ENCODE data around the gene OSR1. TPM values are rescaled to one million over a fixed set of nuclear protein-coding genes. Genes with fewer than 3 reads are reported as not detected.

OSR1 gene
- total and polyA plus RNA-seq, 9 of the 15 experiments (the other 6 are each of a cell fraction or from before 2014, with no cell fraction given), result not detected

DNA sequence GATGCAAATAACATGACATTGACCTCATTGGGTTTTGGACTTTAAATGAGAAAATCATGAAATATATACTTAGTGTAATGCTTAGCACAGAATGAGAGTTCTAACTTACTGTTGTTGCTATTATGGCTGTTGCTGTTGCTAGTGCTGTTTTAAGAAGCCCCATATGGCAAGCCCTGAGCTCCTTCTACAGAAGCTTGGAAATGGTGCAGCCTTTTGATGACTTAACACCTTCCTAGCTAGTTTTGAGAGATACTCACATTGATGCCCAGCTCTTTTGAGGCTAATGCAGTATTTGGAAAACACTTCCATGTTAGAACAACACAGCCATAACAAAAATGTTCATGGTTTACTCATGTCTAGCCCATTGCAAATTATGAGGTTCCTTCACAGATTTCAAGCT is 30.9 kb downstream of the OSR1 start (continued):
- TF ChIP-seq MYC (IDR thresholded peaks at IDR 0.05; ENCODE audit: low read depth, low read length), result no peak
- no peak for TF ChIP-seq MYC (CRISPR knock-in tag; IDR thresholded peaks at IDR 0.05; ENCODE audit: borderline replicate concordance, low read depth)
- TF ChIP-seq PCBP1 (IDR thresholded peaks at IDR 0.05; ENCODE audit: low read depth, low read length, poor library complexity, severe bottlenecking), result no peak
- TF ChIP-seq JUND (IDR thresholded peaks at IDR 0.05; ENCODE audit: borderline replicate concordance, low read depth, low read length), result no peak
- TF ChIP-seq JUND (tag; IDR thresholded peaks at IDR 0.05; ENCODE audit: borderline replicate concordance, low read depth, low read length), result no peak
- TF ChIP-seq, protein P1, sequence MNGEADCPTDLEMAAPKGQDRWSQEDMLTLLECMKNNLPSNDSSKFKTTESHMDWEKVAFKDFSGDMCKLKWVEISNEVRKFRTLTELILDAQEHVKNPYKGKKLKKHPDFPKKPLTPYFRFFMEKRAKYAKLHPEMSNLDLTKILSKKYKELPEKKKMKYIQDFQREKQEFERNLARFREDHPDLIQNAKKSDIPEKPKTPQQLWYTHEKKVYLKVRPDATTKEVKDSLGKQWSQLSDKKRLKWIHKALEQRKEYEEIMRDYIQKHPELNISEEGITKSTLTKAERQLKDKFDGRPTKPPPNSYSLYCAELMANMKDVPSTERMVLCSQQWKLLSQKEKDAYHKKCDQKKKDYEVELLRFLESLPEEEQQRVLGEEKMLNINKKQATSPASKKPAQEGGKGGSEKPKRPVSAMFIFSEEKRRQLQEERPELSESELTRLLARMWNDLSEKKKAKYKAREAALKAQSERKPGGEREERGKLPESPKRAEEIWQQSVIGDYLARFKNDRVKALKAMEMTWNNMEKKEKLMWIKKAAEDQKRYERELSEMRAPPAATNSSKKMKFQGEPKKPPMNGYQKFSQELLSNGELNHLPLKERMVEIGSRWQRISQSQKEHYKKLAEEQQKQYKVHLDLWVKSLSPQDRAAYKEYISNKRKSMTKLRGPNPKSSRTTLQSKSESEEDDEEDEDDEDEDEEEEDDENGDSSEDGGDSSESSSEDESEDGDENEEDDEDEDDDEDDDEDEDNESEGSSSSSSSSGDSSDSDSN (IDR thresholded peaks at IDR 0.05; ENCODE audit: borderline replicate concordance in 1 of 2, low read depth in 2 of 2, low read length in 2 of 2), result no peak

DNA sequence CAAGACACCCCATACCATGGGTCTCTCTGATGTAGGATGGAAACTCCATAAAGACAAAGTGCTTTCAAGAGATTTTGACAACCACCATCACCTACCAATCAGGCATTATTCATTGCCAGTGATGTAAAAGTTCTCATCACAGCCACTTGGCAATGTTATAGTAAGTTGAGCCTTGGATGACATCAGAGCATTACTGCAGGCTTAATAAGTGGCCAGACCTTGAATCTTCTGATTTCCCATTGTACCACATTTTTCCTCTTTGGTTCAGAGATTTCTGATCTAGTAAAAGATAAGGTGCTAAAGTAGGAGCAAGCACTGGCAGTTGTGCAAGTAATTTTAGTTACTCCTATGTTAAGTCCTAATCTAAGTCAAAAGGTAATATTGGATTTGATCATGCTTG is 36.5 kb downstream of the OSR1 start:
- no peaks in the 10 kb centered on the region for H3K9me1 ChIP-seq (ENCODE audit: control insufficient read depth, insufficient read depth, low read length)
- ATAC-seq (no peak), DNase-seq (ENCODE audit: extremely low read depth in 1 of 4, low spot score in 3 of 4) (no peak), FAIRE-seq (no peak)
- H3K9ac ChIP-seq (ENCODE audit: insufficient read depth in 1 of 2, low read depth in 2 of 2, low read length in 2 of 2), result no peak overlapping the region
- no peaks in the 10 kb centered on the region for H3K9me3 ChIP-seq (replicated peaks; ENCODE audit: control insufficient read depth, insufficient read depth, low read depth, low read length)
- ChIA-PET CTCF (ENCODE audit: low intra/inter-chr PET ratio) (no interaction called here), POLR2A (no interaction called here)
- H3K27me3 ChIP-seq (ENCODE audit: control insufficient read depth in 2 of 2, insufficient read depth in 2 of 2, low read length in 2 of 2), result no peaks in the 10 kb centered on the region
- H3K36me3 ChIP-seq (ENCODE audit: control insufficient read depth, insufficient read depth, low read length), result no peaks in the 10 kb centered on the region
- H3K4me2 ChIP-seq (ENCODE audit: insufficient read depth, low read length), result no peak overlapping the region
- H3K79me2 ChIP-seq (ENCODE audit: control insufficient read depth, insufficient read depth, low read length), result no peaks in the 10 kb centered on the region
- BruUV-seq (replicated peaks), result no TSS peak
- TF ChIP-seq CAMTA2 (CRISPR knock-in tag; conservative IDR thresholded peaks at IDR 0.05) (no peak), IRF9 (tag; IDR thresholded peaks at IDR 0.05) (no peak), ZMIZ1 (IDR thresholded peaks at IDR 0.05; ENCODE audit: low read depth in 2 of 2, low read length in 2 of 2) (no peak), RFX5 (IDR thresholded peaks at IDR 0.05; ENCODE audit: low read depth, low read length) (no peak), CBFA2T2 (conservative IDR thresholded peaks at IDR 0.05) (no peak), PYGO2 (tag; IDR thresholded peaks at IDR 0.05) (no peak)
- no peak overlapping the region for H3K4me3 ChIP-seq
- H3K27ac ChIP-seq (ENCODE audit: extremely low read depth, low read depth, low read length), result no peak overlapping the region
- H4K20me1 ChIP-seq (replicated peaks; ENCODE audit: control insufficient read depth, insufficient read depth, low read length), result no peaks in the 10 kb centered on the region
- in situ Hi-C loops (cut with MboI) (no loop called here), intact Hi-C loops (cut with micrococcal nuclease) (no loop called here)
- no peak overlapping the region for H2AFZ ChIP-seq (ENCODE audit: low read depth, low read length)
- no peaks in the 10 kb centered on the region for H3K4me1 ChIP-seq (replicated peaks in 1 of 2; ENCODE audit: control insufficient read depth in 2 of 2, insufficient read depth in 2 of 2, low read length in 2 of 2)
